ENCODE measurements around the gene CDH24. TPM values are rescaled to one million over a fixed set of nuclear protein-coding genes. Genes with fewer than 3 reads are reported as not detected.
A peak's percentile ranks its signal among the peaks of the same experiment; 100 is the strongest.

Gene CDH24
- total and polyA plus RNA-seq, 2 donors: 2.8 to 7.0 TPM

GRCh38 chr14:23101213-23101970, 44.1 kb upstream of the CDH24 start:
- H3K4me3 ChIP-seq (ENCODE audit: low read length in 2 of 2): no peak overlapping the region
- DNase-seq (ENCODE audit: low read depth in 6 of 9, low spot score in 9 of 9): no peak
- WGBS: 95% methylated on average over 6 of the region's 6 CpGs
- no peaks in the 10 kb centered on the region for H3K9me3 ChIP-seq (ENCODE audit: control insufficient read depth in 2 of 2, insufficient read depth in 1 of 2, low read length in 1 of 2)
- peaks cover 0 to 5% of the 10 kb centered on the region in 2 donors for H3K4me1 ChIP-seq (ENCODE audit: control insufficient read depth in 2 of 2, insufficient read depth in 2 of 2, low read length in 2 of 2)
- no peak overlapping the region for H3K27ac ChIP-seq (ENCODE audit: low read depth in 1 of 2, low read length in 1 of 2)
- H3K36me3 ChIP-seq (ENCODE audit: control insufficient read depth in 2 of 2, insufficient read depth in 2 of 2, low read length in 1 of 2): peaks cover 12 to 23% of the 10 kb centered on the region in 2 donors
- peaks cover 0 to 2% of the 10 kb centered on the region in 2 donors for H3K27me3 ChIP-seq (ENCODE audit: control insufficient read depth in 2 of 2, insufficient read depth in 1 of 2, low read length in 1 of 2)

GRCh38 chr14:23099212-23099861, 42.0 kb upstream of the CDH24 start:
- peaks cover 0 to 8% of the 10 kb centered on the region in 2 donors for H3K4me1 ChIP-seq (ENCODE audit: control insufficient read depth in 2 of 2, insufficient read depth in 2 of 2, low read length in 2 of 2)
- H3K27me3 ChIP-seq (ENCODE audit: control insufficient read depth in 2 of 2, insufficient read depth in 1 of 2, low read length in 1 of 2): peaks cover 0 to under 1% of the 10 kb centered on the region in 2 donors
- no peak overlapping the region for H3K4me3 ChIP-seq (ENCODE audit: low read length in 2 of 2)
- no peaks in the 10 kb centered on the region for H3K9me3 ChIP-seq (ENCODE audit: control insufficient read depth in 2 of 2, insufficient read depth in 1 of 2, low read length in 1 of 2)
- WGBS: 98% methylated on average over 10 of the region's 10 CpGs
- no peak for DNase-seq (ENCODE audit: low read depth in 6 of 9, low spot score in 9 of 9)
- no peak overlapping the region for H3K27ac ChIP-seq (ENCODE audit: low read depth in 1 of 2, low read length in 1 of 2)
- peaks cover 12 to 23% of the 10 kb centered on the region in 2 donors for H3K36me3 ChIP-seq (ENCODE audit: control insufficient read depth in 2 of 2, insufficient read depth in 2 of 2, low read length in 1 of 2)

- Histone ChIP-seq H3K27me3 (ENCODE audit: control insufficient read depth in 2 of 2, insufficient read depth in 1 of 2, low read length in 1 of 2) (no peaks in the 10 kb centered on the region), H3K27ac (ENCODE audit: low read depth in 1 of 2, low read length in 1 of 2) (no peak overlapping the region), H3K4me1 (ENCODE audit: control insufficient read depth in 2 of 2, insufficient read depth in 2 of 2, low read length in 2 of 2) (peaks cover 8 to 14% of the 10 kb centered on the region in 2 donors), H3K36me3 (ENCODE audit: control insufficient read depth in 2 of 2, insufficient read depth in 2 of 2, low read length in 1 of 2) (peaks cover 12 to 29% of the 10 kb centered on the region in 2 donors), H3K4me3 (ENCODE audit: low read length in 2 of 2) (no peak overlapping the region), H3K9me3 (ENCODE audit: control insufficient read depth in 2 of 2, insufficient read depth in 1 of 2, low read length in 1 of 2) (no peaks in the 10 kb centered on the region)
- DNase-seq (ENCODE audit: low read depth in 6 of 9, low spot score in 9 of 9): no peak
- 90% methylated on average over 7 of the region's 7 CpGs for WGBS
Observed at GRCh38 chr14:23097786-23098185, 40.5 kb upstream of the CDH24 start.

GRCh38 chr14:23095196-23096108, 38.1 kb upstream of the CDH24 start, which contains the start of gene C14orf119:
Gene C14orf119 (plus strand): TSS chr14:23095505. CDS start chr14:23097659, 2,154 bp downstream.
- Histone ChIP-seq H3K36me3 (ENCODE audit: control insufficient read depth in 2 of 2, insufficient read depth in 2 of 2, low read length in 1 of 2) (peaks cover 24 to 50% of the 10 kb centered on the region in 2 donors), H3K4me1 (ENCODE audit: control insufficient read depth in 2 of 2, insufficient read depth in 2 of 2, low read length in 2 of 2) (peaks cover 8 to 14% of the 10 kb centered on the region in 2 donors), H3K27ac (ENCODE audit: low read depth in 1 of 2, low read length in 1 of 2) (peak within 1 kb of the TSS; percentile 96 to 99), H3K27me3 (ENCODE audit: control insufficient read depth in 2 of 2, insufficient read depth in 1 of 2, low read length in 1 of 2) (no peaks in the 10 kb centered on the region), H3K4me3 (ENCODE audit: low read length in 2 of 2) (peak within 1 kb of the TSS; percentile 80 to 92), H3K9me3 (ENCODE audit: control insufficient read depth in 2 of 2, insufficient read depth in 1 of 2, low read length in 1 of 2) (no peaks in the 10 kb centered on the region)
- WGBS: under 1% methylated on average over 46 of the region's 46 CpGs
- DNase-seq (ENCODE audit: low read depth in 6 of 9, low spot score in 9 of 9): peak; percentile 99 to 100 (median 100)

- H3K36me3 ChIP-seq (ENCODE audit: control insufficient read depth in 2 of 2, insufficient read depth in 2 of 2, low read length in 1 of 2): peaks cover 31 to 57% of the 10 kb centered on the region in 2 donors
- H3K27me3 ChIP-seq (ENCODE audit: control insufficient read depth in 2 of 2, insufficient read depth in 1 of 2, low read length in 1 of 2): no peaks in the 10 kb centered on the region
- H3K9me3 ChIP-seq (ENCODE audit: control insufficient read depth in 2 of 2, insufficient read depth in 1 of 2, low read length in 1 of 2): no peaks in the 10 kb centered on the region
- peaks cover 8 to 14% of the 10 kb centered on the region in 2 donors for H3K4me1 ChIP-seq (ENCODE audit: control insufficient read depth in 2 of 2, insufficient read depth in 2 of 2, low read length in 2 of 2)
- H3K4me3 ChIP-seq (ENCODE audit: low read length in 2 of 2): peak within 1 kb of the TSS; percentile 80 to 92
- peak within 1 kb of the TSS; percentile 96 to 99 for H3K27ac ChIP-seq (ENCODE audit: low read depth in 1 of 2, low read length in 1 of 2)
- peak in 8 of 9 donors; percentile 76 to 94 (median 84) for DNase-seq (ENCODE audit: low read depth in 6 of 9, low spot score in 9 of 9)
- under 1% methylated on average over 55 of the region's 55 CpGs for WGBS
Observed at GRCh38 chr14:23094666-23095195, 37.4 kb upstream of the CDH24 start, which contains the start of gene ACIN1. Gene ACIN1 (minus strand): TSS chr14:23095136. CDS start chr14:23095112, 24 bp downstream.

- no peaks in the 10 kb centered on the region for H3K27me3 ChIP-seq (ENCODE audit: control insufficient read depth in 2 of 2, insufficient read depth in 1 of 2, low read length in 1 of 2)
- H3K4me1 ChIP-seq (ENCODE audit: control insufficient read depth in 2 of 2, insufficient read depth in 2 of 2, low read length in 2 of 2): peaks cover 8 to 14% of the 10 kb centered on the region in 2 donors
- peak overlapping the region; percentile 75 to 80 for H3K4me3 ChIP-seq (ENCODE audit: low read length in 2 of 2)
- peak in 1 of 9 donors; percentile 87 for DNase-seq (ENCODE audit: low read depth in 6 of 9, low spot score in 9 of 9)
- H3K9me3 ChIP-seq (ENCODE audit: control insufficient read depth in 2 of 2, insufficient read depth in 1 of 2, low read length in 1 of 2): no peaks in the 10 kb centered on the region
- H3K27ac ChIP-seq (ENCODE audit: low read depth in 1 of 2, low read length in 1 of 2): peak overlapping the region; percentile 93 to 99
- 2% methylated on average over 14 of the region's 14 CpGs for WGBS
- H3K36me3 ChIP-seq (ENCODE audit: control insufficient read depth in 2 of 2, insufficient read depth in 2 of 2, low read length in 1 of 2): peaks cover 37 to 61% of the 10 kb centered on the region in 2 donors
Observed at GRCh38 chr14:23093991-23094665, 36.8 kb upstream of the CDH24 start.

GRCh38 chr14:23093526-23093925, 36.2 kb upstream of the CDH24 start:
- H3K27ac ChIP-seq (ENCODE audit: low read depth in 1 of 2, low read length in 1 of 2): no peak overlapping the region
- H3K27me3 ChIP-seq (ENCODE audit: control insufficient read depth in 2 of 2, insufficient read depth in 1 of 2, low read length in 1 of 2): no peaks in the 10 kb centered on the region
- no peaks in the 10 kb centered on the region for H3K9me3 ChIP-seq (ENCODE audit: control insufficient read depth in 2 of 2, insufficient read depth in 1 of 2, low read length in 1 of 2)
- 97% methylated on average over 2 of the region's 2 CpGs for WGBS
- no peak for DNase-seq (ENCODE audit: low read depth in 6 of 9, low spot score in 9 of 9)
- peaks cover 8 to 14% of the 10 kb centered on the region in 2 donors for H3K4me1 ChIP-seq (ENCODE audit: control insufficient read depth in 2 of 2, insufficient read depth in 2 of 2, low read length in 2 of 2)
- peaks cover 40 to 62% of the 10 kb centered on the region in 2 donors for H3K36me3 ChIP-seq (ENCODE audit: control insufficient read depth in 2 of 2, insufficient read depth in 2 of 2, low read length in 1 of 2)
- peak overlapping the region in 1 of 2 donors; percentile 80 for H3K4me3 ChIP-seq (ENCODE audit: low read length in 2 of 2)

- Histone ChIP-seq H3K4me1 (ENCODE audit: control insufficient read depth in 2 of 2, insufficient read depth in 2 of 2, low read length in 2 of 2) (peaks cover 8 to 14% of the 10 kb centered on the region in 2 donors), H3K36me3 (ENCODE audit: control insufficient read depth in 2 of 2, insufficient read depth in 2 of 2, low read length in 1 of 2) (peaks cover 36 to 61% of the 10 kb centered on the region in 2 donors), H3K27ac (ENCODE audit: low read depth in 1 of 2, low read length in 1 of 2) (no peak overlapping the region), H3K9me3 (ENCODE audit: control insufficient read depth in 2 of 2, insufficient read depth in 1 of 2, low read length in 1 of 2) (no peaks in the 10 kb centered on the region), H3K4me3 (ENCODE audit: low read length in 2 of 2) (no peak overlapping the region), H3K27me3 (ENCODE audit: control insufficient read depth in 2 of 2, insufficient read depth in 1 of 2, low read length in 1 of 2) (no peaks in the 10 kb centered on the region)
- WGBS: 97% methylated on average over 2 of the region's 2 CpGs
- DNase-seq (ENCODE audit: low read depth in 6 of 9, low spot score in 9 of 9): no peak
Observed at GRCh38 chr14:23093104-23093503, 35.8 kb upstream of the CDH24 start.

Measured in thymus (tissue), 11 donors.